GM12878 (cell line): Measurements from ENCODE around the gene EPM2AIP1. TPM values are rescaled to one million over a fixed set of nuclear protein-coding genes. Genes with fewer than 3 reads are reported as not detected.

Source experiments
- ATF7 ChIP-seq: fragments of 450-650 bp; IDR thresholded peaks from 2 replicates; pipeline ENCODE4 v1.6.1; 2016; ENCODE audit warnings: low read depth, mild to moderate bottlenecking
- BACH1 ChIP-seq: fragments of 450-650 bp; IDR thresholded peaks from 2 replicates; pipeline ENCODE4 v1.6.1; 2017; ENCODE audit warnings: mild to moderate bottlenecking, borderline replicate concordance
- BCLAF1 ChIP-seq: fragments of 450-650 bp; IDR thresholded peaks from 2 replicates; pipeline ENCODE4 v1.6.1; 2017; ENCODE audit warnings: antibody characterized with exemption, mild to moderate bottlenecking, moderate library complexity
- CHD4 ChIP-seq: fragments of 200-600 bp; sonication (generic); IDR thresholded peaks from 2 replicates; pipeline ENCODE4 v1.6.1; 2016; ENCODE audit warnings: mild to moderate bottlenecking
- CREB1 ChIP-seq: IDR thresholded peaks from 2 replicates; pipeline ENCODE4 v1.6.1; 2012; ENCODE audit warnings: low read depth, mild to moderate bottlenecking, inconsistent platforms
- CUX1 ChIP-seq: IDR thresholded peaks from 2 replicates; pipeline ENCODE4 v1.6.1; 2012; ENCODE audit warnings: improper control_type of control experiment, low read depth, low read length; ENCODE audit not compliant: insufficient replicate concordance
- EED ChIP-seq: sonication (generic); IDR thresholded peaks from 2 replicates; pipeline ENCODE4 v1.6.1; 2016; ENCODE audit warnings: antibody characterized with exemption, low read depth
- ELK1 ChIP-seq: IDR thresholded peaks from 2 replicates; pipeline ENCODE4 v1.6.1; 2012; ENCODE audit warnings: low read depth, low read length, improper control_type of control experiment
- ESRRA ChIP-seq: IDR thresholded peaks from 2 replicates; pipeline ENCODE4 v1.6.1; 2012; ENCODE audit warnings: mild to moderate bottlenecking, low read length, improper control_type of control experiment
- HCFC1 ChIP-seq: fragments of 150-350 bp; IDR thresholded peaks from 2 replicates; pipeline ENCODE4 v1.6.1; 2014; ENCODE audit warnings: low read length
- PML ChIP-seq: IDR thresholded peaks from 2 replicates; pipeline ENCODE4 v1.6.1; 2012; ENCODE audit warnings: low read length, inconsistent platforms
- RAD51 ChIP-seq: fragments of 450-650 bp; IDR thresholded peaks from 2 replicates; pipeline ENCODE4 v1.6.1; 2016; ENCODE audit warnings: moderate library complexity, mild to moderate bottlenecking, inconsistent platforms
- RBBP5 ChIP-seq: fragments of 200-600 bp; sonication (generic); conservative IDR thresholded peaks from 2 replicates; pipeline ENCODE4 v1.6.1; 2016
- REST ChIP-seq: IDR thresholded peaks from 2 replicates; pipeline ENCODE4 v1.6.1; 2012; ENCODE audit warnings: mild to moderate bottlenecking, low read depth, low read length
- SMAD1 ChIP-seq: fragments of 450-650 bp; IDR thresholded peaks from 2 replicates; pipeline ENCODE4 v1.6.1; 2018; ENCODE audit warnings: mild to moderate bottlenecking, low read depth; ENCODE audit not compliant: partially characterized antibody
- SMARCA5 ChIP-seq: fragments of 450-650 bp; IDR thresholded peaks from 2 replicates; pipeline ENCODE4 v1.6.1; 2017; ENCODE audit warnings: mild to moderate bottlenecking
- SMC3 ChIP-seq: IDR thresholded peaks from 2 replicates; pipeline ENCODE4 v1.6.1; 2011; ENCODE audit warnings: low read length, improper control_type of control experiment, borderline replicate concordance
- SUZ12 ChIP-seq: fragments of 200-600 bp; sonication (generic); IDR thresholded peaks from one replicate; pipeline ENCODE4 v1.6.1; 2018; ENCODE audit warnings: antibody characterized with exemption, mild to moderate bottlenecking; ENCODE audit not compliant: unreplicated experiment
- TBL1XR1 ChIP-seq: IDR thresholded peaks from 2 replicates; pipeline ENCODE4 v1.6.1; 2012; ENCODE audit warnings: low read depth, low read length, improper control_type of control experiment
- polyA plus RNA-seq, 11 experiments: library from polyadenylated mRNA; depleted of rRNA in 4 of 11; unstranded in 6 of 11; stranded (reverse) in 5 of 11; fragments of >200 nt; fragmentation: Nextera tagmentation in 4 of 11; fragmentation: Illumina TruSeq in 1 of 11; extraction: Ambion mirVana in 4 of 11; extraction: Trizol in 1 of 11; gene quantifications; 1 replicate in 1 of 11; 2 replicates in 10 of 11; pipeline versions ENCODE4 v1.2.1 to v1.2.3, GENCODE V29; 2011 to 2016; ENCODE audit warnings: inconsistent platforms in 2 of 11, missing spikeins in 2 of 11, low read depth in 1 of 11
- total RNA-seq, 4 experiments: library from RNA; depleted of rRNA in 3 of 4; stranded (reverse); fragments of >200 nt in 3 of 4; fragmentation: Illumina TruSeq in 1 of 4; extraction: Trizol in 1 of 4; gene quantifications; 2 replicates each; pipeline versions ENCODE4 v1.2.1 to v1.2.3, GENCODE V29; 2013 to 2021

The EPM2AIP1 gene
- total and polyA plus RNA-seq, 10 of the 15 experiments (the other 5 are each of a cell fraction or from before 2014, with no cell fraction given), result 5.5 to 31.9 (median 21.8) TPM

GRCh38 chr3:36992806-36993325, at the start of gene EPM2AIP1 (continued):
- TF ChIP-seq REST (no peak), SMARCA5 (peak; percentile 50; the same call in 1 of the 2 replicates), CHD4 (no peak), RAD51 (no peak), ESRRA (no peak), SUZ12 (no peak), RBBP5 (no peak), CREB1 (peak; percentile 21; the same call in 1 of the 2 replicates), EED (no peak), BCLAF1 (no peak), ELK1 (no peak), ATF7 (no peak), BACH1 (peak; percentile 77), SMAD1 (peak; percentile 45), TBL1XR1 (no peak), HCFC1 (no peak; the same call in 1 of the 2 replicates), PML (peak; percentile 89; the same call in 1 of the 2 replicates), SMC3 (no peak), CUX1 (no peak)
